ENCODE data around the gene SLC36A1.

Gene SLC36A1

GRCh38 chr5:151495320-151495719, 47.9 kb downstream of the SLC36A1 start:
- no peaks in the 10 kb centered on the region for H3K36me3 ChIP-seq (ENCODE audit: control insufficient read depth, insufficient read depth, low read length)
- H3K9ac ChIP-seq = no peak overlapping the region
- no peaks in the 10 kb centered on the region for H3K9me3 ChIP-seq (ENCODE audit: control insufficient read depth, low read length)
- TF ChIP-seq CTCF (IDR thresholded peaks at IDR 0.05) = no peak
- H3K27ac ChIP-seq = no peak overlapping the region
- no peaks in the 10 kb centered on the region for H3K4me1 ChIP-seq
- H2AFZ ChIP-seq = no peak overlapping the region
- H3K27me3 ChIP-seq (ENCODE audit: control insufficient read depth, insufficient read depth, low read length) = no peaks in the 10 kb centered on the region
- H3K79me2 ChIP-seq = peaks cover 3% of the 10 kb centered on the region
- H3K4me3 ChIP-seq (ENCODE audit: low read depth, low read length) = no peak overlapping the region
- no peak overlapping the region for H3K4me2 ChIP-seq (ENCODE audit: low read length)

DNA sequence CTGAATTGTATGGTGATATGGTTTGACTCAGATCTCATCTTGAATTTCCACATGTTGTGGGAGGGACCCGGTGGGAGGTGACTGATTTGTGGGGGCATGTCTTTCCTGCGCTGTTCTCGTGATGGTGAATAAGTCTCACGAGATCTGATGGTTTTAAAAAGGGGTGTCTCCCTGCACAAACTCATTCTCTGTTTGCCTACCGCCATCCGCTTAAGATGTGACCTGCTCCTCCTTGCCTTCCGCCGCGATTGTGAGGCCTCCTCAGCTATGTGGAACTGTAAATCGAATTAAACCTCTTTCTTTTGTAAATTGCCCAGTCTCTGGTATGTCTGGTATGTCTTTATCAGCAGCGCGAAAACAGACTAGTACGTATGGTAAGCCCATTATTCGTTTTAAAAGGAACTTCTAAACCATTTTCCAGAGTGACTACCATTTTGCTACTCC, 48.7 kb downstream of the SLC36A1 start:
- Histone ChIP-seq H3K27me3 (ENCODE audit: control insufficient read depth, insufficient read depth, low read length) (no peaks in the 10 kb centered on the region), H3K9me3 (ENCODE audit: control insufficient read depth, low read length) (no peaks in the 10 kb centered on the region), H3K4me1 (no peaks in the 10 kb centered on the region), H3K4me3 (ENCODE audit: low read depth, low read length) (no peak overlapping the region), H3K4me2 (ENCODE audit: low read length) (no peak overlapping the region), H2AFZ (no peak overlapping the region), H3K36me3 (ENCODE audit: control insufficient read depth, insufficient read depth, low read length) (no peaks in the 10 kb centered on the region), H3K9ac (no peak overlapping the region), H3K79me2 (no peaks in the 10 kb centered on the region), H3K27ac (no peak overlapping the region)
- no peak for TF ChIP-seq CTCF (IDR thresholded peaks at IDR 0.05)

DNA sequence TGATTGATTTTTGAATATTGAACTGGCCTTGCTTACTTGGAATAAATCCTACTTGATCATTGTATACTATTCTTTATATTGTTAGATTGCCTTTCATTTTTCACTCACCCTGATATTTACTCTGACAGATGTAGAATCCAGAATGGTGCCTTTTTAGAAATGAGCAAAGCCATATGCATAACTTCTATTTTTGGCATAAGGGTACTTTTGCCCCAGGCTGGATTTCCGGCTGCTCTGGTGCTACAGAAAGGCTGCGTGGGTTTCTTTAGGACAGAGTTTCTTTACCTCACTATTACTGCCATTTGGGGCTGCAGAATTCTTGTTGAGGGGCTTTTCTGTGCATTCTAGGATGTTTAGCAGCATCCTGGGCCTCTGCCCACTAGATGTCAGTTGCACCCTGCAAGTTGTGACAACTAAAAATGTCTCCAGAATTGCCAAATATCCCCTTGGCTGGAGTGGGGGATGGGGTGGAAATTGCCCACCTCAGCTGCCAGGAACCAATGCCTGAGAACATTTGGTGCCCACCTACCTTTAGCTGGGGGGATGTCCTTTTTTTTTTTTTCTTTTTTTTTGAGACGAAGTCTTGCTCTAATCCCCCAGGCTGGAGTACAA, 50.1 kb downstream of the SLC36A1 start:
- Histone ChIP-seq H3K27ac (no peak overlapping the region), H3K9me3 (ENCODE audit: control insufficient read depth, low read length) (no peaks in the 10 kb centered on the region), H3K36me3 (ENCODE audit: control insufficient read depth, insufficient read depth, low read length) (no peaks in the 10 kb centered on the region), H3K9ac (no peak overlapping the region), H3K4me2 (ENCODE audit: low read length) (no peak overlapping the region), H3K27me3 (ENCODE audit: control insufficient read depth, insufficient read depth, low read length) (no peaks in the 10 kb centered on the region), H3K79me2 (no peaks in the 10 kb centered on the region), H3K4me3 (ENCODE audit: low read depth, low read length) (no peak overlapping the region), H3K4me1 (no peaks in the 10 kb centered on the region), H2AFZ (no peak overlapping the region)
- no peak for TF ChIP-seq CTCF (IDR thresholded peaks at IDR 0.05)

- Histone ChIP-seq H3K27me3 (ENCODE audit: control insufficient read depth, insufficient read depth, low read length) (no peaks in the 10 kb centered on the region), H3K9ac (no peak overlapping the region), H3K4me3 (ENCODE audit: low read depth, low read length) (no peak overlapping the region), H3K36me3 (ENCODE audit: control insufficient read depth, insufficient read depth, low read length) (no peaks in the 10 kb centered on the region), H3K27ac (peak overlapping the region; percentile 21), H3K4me1 (no peaks in the 10 kb centered on the region), H3K9me3 (ENCODE audit: control insufficient read depth, low read length) (no peaks in the 10 kb centered on the region), H3K79me2 (no peaks in the 10 kb centered on the region), H2AFZ (no peak overlapping the region), H3K4me2 (ENCODE audit: low read length) (no peak overlapping the region)
- no peak for TF ChIP-seq CTCF (IDR thresholded peaks at IDR 0.05)
Measured at GRCh38 chr5:151498395-151499155, 51.2 kb downstream of the SLC36A1 start.

Measured in parathyroid adenoma (tissue), 2 donors.